ENCODE data around the gene DEFB124. TPM values are rescaled to one million over a fixed set of nuclear protein-coding genes. Genes with fewer than 3 reads are reported as not detected.

Gene DEFB124
- total and polyA plus RNA-seq, 2 of the 8 experiments (the other 6 are each of a cell fraction or from before 2014, with no cell fraction given): not detected

DNA sequence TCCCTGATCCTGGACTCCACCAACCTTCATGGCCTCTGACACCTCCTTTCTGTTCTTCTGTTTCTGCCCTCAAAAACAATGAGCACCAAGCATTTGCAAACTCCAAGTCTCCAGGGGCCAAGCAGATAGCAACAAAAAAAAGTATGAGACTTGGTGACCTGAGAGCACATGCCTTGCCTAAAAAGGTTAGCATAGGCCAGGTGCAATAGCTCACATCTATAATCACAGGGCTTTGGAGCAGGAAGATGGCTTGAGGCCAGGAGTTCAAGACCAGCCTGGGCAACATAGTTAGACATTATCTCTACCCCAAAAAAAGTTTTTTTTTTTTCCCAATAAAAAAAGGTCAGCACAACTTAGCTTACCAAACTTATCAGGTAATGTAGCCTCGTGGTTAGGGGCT, 25.6 kb upstream of the DEFB124 start (continued):
- no peak for TF ChIP-seq GABPA (IDR thresholded peaks at IDR 0.05; ENCODE audit: borderline replicate concordance, insufficient read depth, low read length)
